GM21515 (cell line): Measurements from ENCODE around the gene AKAP8.
A peak's percentile ranks its signal among the peaks of the same experiment; 100 is the strongest.
"Not testable (repeated sequence)": the region's sequence is repeated elsewhere in the genome, so short reads cannot be mapped to it uniquely, and the experiment has no call there.

Experiments used
- ATAC-seq: cut with Tn5 transposase; IDR thresholded peaks from one replicate; pipeline ENCODE4 v1.9.1; 2021; ENCODE audit not compliant: unreplicated experiment

The AKAP8 gene

GRCh38 chr19:15404097-15404779, 24.7 kb upstream of the AKAP8 start:
- ATAC-seq = no peak

- ATAC-seq = no peak
Observed at GRCh38 chr19:15403151-15403531, 23.6 kb upstream of the AKAP8 start.

DNA sequence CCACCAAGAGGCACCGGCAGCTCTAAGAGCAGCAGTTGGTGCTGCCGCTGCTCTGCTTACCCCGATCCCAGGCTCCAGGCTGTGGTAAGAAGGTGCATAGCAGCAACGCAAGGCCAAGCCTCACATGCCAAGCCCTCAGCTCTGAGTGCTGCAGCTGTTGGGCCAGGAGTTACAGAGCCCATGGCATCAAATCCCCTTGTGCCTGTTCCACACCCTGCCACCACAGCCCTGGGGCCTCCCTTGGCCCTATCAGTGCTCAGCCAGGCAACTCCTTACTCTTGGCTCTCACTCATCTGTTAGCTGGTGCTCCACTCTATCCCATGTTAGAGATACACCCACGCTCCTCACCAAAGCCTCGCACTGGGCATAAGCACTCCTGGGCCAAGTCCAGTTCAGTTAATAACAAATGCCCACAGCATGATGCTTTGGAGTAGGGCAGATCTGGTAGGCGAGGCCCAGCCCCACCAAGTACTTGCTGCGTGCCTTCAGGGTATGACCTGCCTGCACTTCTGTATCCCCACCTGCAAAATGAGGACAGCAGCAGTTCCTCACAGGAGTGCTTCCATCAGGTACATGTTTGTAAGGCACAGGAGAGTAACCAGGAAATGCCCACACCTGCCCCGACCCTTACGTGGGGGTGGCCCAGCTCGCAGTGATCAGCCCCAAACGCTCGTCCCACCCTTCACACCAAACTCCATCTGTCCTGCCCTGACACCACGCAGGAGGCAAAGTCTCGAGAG, 23.0 kb upstream of the AKAP8 start:
- no peak for ATAC-seq

DNA sequence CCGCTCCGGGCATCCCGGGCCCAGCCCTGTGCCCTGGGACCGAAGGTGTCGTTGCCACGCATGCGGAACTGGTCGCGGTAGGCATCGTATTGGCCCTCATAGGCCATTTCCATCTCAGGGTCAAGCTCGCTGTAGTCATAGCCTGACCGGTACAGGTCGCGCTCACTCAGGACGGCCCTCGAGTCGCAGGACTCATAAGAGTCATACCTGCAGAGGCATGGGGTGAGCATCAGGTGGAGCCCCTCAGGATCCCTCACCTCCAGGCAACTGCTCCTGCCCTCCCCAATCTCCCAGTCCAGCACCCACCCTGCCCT, 21.8 kb upstream of the AKAP8 start:
- ATAC-seq = no peak

GRCh38 chr19:15400521-15401396, 21.2 kb upstream of the AKAP8 start:
- no peak for ATAC-seq

DNA sequence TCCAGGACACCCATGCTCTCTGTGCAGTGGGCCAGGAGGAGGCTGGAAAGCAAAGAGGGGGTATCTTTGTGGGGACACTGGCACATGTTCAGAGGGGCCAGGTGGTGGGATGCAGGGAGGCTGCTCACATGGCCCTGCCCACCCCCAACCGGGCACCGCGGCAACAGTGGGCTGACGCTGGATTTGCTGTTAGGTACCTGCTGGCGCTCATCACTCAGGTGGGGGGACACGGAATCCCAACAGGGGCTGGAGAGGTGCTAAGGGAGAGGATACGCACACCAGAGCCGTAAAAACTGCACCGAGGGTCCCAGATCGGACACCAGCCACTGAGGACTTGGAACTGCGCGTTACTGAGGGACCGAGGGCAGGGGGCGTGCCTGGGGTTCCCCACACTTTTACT, 20.0 kb upstream of the AKAP8 start:
- no peak for ATAC-seq

DNA sequence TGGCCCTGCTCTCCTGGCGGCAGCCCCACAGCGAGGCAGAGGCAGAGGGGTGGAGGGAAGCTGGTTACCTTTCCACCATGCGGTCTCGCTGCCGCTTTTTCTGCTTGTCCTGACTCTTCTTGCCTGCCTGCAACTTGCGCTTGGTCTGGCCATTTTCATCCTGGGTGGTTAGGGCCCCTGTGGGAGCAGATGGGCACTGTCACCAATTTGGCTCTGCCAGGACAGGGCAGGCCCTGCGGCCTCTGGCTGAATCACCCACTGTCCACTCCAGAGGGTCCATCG, 19.6 kb upstream of the AKAP8 start:
- no peak for ATAC-seq

- ATAC-seq = no peak
Observed at GRCh38 chr19:15398501-15399233, 19.1 kb upstream of the AKAP8 start.

GRCh38 chr19:15397782-15398181, 18.2 kb upstream of the AKAP8 start:
- no peak for ATAC-seq

DNA sequence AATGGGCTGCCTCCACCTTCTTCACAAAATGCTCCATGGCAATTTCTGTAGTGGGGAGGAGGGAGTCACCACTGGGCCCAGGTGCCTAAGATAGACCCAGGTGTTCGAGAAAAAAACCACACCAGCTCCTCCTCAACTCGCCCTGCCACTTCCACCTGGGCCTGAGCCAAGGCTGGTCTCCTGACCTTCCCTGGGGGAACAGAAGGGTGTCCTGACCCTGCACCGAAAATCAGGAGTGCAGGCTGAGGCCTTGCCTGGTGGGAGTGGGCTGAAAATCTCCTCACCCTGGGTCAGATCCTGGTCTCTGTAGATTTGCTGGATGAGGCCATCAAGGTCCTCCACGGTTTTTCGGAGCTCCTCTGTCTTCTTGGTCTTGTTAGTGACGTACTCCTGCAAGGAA, 17.6 kb upstream of the AKAP8 start:
- ATAC-seq = no peak

GRCh38 chr19:15396436-15396835, 16.8 kb upstream of the AKAP8 start:
- ATAC-seq = no peak

DNA sequence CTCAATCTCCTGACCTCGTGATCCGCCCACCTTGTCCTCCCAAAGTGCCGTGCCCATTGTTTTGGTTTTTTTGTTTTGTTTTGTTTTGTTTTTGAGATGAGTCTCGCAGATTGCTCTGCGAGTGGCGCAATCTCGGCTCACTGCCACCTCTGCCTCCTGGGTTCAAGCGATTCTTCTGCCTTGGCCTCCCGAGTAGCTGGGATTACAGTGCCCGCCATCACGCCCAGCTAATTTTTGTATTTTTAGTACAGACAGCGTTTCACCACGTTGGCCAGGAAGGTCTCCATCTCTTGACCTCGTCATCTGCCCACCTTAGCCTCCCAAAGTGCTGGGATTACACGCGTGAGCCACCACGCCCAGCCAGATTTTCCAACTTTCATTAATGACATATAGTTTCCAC, 15.7 kb upstream of the AKAP8 start:
- ATAC-seq = not testable (repeated sequence)

DNA sequence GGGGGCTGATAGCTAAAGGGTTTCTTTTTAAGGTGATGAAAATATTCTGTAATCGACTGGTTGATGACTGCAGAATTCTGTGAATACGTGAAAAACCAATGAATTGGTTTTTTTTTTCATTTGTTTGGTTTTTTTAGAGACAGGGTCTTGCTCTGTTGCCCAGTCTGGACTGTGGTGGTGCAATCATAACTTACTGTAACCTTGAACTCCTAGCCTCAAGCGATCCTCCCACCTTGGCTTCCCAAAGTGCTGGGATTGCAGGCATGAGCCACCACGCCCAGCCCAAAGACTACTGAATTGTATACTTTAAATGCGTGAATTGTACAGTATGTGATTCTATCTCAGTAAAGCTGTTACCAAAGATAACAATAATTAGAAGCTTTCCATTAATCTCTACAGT, 14.8 kb upstream of the AKAP8 start:
- no peak for ATAC-seq

DNA sequence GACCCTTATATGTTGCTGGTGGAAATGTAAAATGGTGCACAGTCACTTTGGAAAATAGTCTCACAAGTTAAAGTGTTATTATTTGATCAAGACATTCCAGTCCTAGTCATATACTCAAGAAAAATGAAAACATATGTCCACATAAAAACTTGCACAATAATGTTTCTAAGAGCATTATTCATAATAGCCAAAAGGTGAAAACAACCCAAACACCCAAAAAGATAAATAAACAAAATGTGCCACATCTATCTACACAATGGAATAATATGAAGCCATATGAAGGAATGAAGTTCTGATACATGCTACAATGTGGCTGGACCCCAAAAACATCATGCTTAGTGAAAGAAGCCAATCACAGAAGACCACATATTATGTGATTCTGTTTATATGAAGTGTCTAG, 14.4 kb upstream of the AKAP8 start:
- no peak for ATAC-seq

- ATAC-seq = no peak
Observed at GRCh38 chr19:15390814-15391213, 11.2 kb upstream of the AKAP8 start.

- no peak for ATAC-seq
Observed at GRCh38 chr19:15381864-15382263, 2.3 kb upstream of the AKAP8 start.

DNA sequence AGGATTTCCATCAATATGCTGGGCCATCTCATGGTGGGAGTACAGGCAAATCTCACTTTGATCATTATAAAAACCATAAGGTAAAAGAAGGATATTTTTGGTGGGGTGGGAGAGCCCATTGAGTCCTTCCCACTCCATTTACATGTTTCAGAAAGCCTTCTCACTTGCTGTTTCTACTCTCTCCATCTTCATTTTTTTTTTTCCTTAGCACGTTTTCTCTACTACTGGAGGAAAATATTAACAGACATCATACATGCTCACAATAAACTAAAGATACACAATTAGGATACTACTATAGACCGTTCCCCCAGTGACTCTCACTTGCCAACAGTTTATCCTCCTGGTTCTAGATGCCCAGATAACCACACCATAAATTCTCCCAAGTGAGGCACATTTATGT, 1.8 kb upstream of the AKAP8 start:
- no peak for ATAC-seq

GRCh38 chr19:15379999-15380647, 536 bp upstream of the AKAP8 start:
- ATAC-seq = peak; percentile 24

- no peak for ATAC-seq
Observed at GRCh38 chr19:15378534-15379082, 979 bp downstream of the AKAP8 start.

DNA sequence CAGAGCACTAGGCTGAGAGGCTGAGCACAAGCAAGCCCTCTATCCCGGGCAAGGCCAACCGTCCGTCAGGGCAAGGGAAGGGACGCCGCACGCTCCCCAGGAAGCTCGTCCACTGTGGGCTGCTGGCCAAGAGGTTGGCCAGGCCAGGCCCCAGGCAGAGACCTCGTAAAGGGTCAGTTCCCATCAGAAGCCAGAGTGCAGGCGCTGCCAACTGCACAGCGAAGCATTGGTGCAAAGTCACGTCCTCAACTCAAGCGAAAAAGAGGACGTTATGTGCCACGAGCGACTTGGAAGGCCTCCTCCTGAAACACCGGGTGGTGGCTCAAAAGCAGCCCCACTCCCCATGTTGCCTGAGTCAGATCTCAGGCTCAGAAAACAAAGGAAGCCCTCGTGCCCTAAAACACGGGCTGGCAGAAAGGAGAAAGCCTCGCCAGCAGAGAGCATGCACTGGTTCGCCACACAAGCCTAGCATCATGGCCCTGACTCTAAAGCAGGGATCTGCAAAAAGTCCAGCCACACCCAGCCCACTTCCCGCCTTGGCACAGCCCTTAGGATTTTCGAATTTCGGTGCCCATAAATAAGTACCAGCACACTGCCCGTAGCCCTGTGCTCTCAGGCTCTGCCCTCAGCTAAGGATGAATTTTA, 4.7 kb downstream of the AKAP8 start:
- no peak for ATAC-seq
